Stomach (tissue), 4 donors: ENCODE data around the gene RIMS1.

ENCODE experiments used
- POLR2A ChIP-seq, 4 donors: fragments of 450-650 bp; IDR thresholded peaks; one replicate each; pipeline ENCODE4 v1.6.1; 2016; ENCODE audit warnings: antibody characterized with exemption in 4 of 4, control low read depth in 2 of 4, mild to moderate bottlenecking in 1 of 4, moderate library complexity in 1 of 4
- POLR2AphosphoS5 ChIP-seq, 3 donors: sonication (generic); formaldehyde crosslinking; IDR thresholded peaks; one replicate each; pipeline ENCODE4 v1.6.1; 2016; ENCODE audit warnings: antibody characterized with exemption in 3 of 3
- TF ChIP-seq, protein P1 (sequence below), 7 experiments: fragments of 450-650 bp in 4 of 7; fragments of 200-600 bp in 3 of 7; sonication (generic) in 3 of 7; IDR thresholded peaks; one replicate each; pipeline ENCODE4 v1.5.1; 2016 to 2019; ENCODE audit warnings: antibody characterized with exemption in 7 of 7, control low read depth in 2 of 7, mild to moderate bottlenecking in 1 of 7

DNA sequence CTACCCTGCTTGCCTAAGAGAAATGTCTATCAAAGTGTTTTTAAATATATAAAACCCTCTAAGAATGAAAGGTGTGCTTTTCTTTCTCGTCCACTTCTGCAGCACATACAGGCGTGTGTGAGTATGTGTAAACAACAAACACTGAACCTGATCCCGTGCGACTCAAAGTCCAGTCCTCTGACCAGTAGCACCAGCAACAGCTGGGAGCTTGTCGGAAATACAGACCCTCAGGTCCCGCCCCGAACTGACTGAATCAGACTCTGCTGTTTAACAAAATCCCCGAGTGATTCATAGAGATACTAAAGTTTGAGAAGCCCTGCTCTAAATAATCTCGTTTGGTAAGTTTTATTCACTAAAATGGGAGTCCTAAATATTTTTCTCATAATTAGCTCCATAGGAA, 527.5 kb downstream of the RIMS1 start:
- TF ChIP-seq, protein P1, sequence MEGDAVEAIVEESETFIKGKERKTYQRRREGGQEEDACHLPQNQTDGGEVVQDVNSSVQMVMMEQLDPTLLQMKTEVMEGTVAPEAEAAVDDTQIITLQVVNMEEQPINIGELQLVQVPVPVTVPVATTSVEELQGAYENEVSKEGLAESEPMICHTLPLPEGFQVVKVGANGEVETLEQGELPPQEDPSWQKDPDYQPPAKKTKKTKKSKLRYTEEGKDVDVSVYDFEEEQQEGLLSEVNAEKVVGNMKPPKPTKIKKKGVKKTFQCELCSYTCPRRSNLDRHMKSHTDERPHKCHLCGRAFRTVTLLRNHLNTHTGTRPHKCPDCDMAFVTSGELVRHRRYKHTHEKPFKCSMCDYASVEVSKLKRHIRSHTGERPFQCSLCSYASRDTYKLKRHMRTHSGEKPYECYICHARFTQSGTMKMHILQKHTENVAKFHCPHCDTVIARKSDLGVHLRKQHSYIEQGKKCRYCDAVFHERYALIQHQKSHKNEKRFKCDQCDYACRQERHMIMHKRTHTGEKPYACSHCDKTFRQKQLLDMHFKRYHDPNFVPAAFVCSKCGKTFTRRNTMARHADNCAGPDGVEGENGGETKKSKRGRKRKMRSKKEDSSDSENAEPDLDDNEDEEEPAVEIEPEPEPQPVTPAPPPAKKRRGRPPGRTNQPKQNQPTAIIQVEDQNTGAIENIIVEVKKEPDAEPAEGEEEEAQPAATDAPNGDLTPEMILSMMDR (IDR thresholded peaks at IDR 0.05): no peak
- no peak for TF ChIP-seq POLR2AphosphoS5 (IDR thresholded peaks at IDR 0.05)
- no peak for TF ChIP-seq POLR2A (IDR thresholded peaks at IDR 0.05)
